ENCODE measurements around the gene COMP. TPM values are rescaled to one million over a fixed set of nuclear protein-coding genes. Genes with fewer than 3 reads are reported as not detected.
"Not testable (repeated sequence)": the region's sequence is repeated elsewhere in the genome, so short reads cannot be mapped to it uniquely, and the experiment has no call there.

The COMP gene
- polyA plus RNA-seq, 10 donors: 0.41 to 22.5 (median 10.9) TPM

- not testable (repeated sequence) for DNase-seq
Observed at GRCh38 chr19:18733762-18734332, 57.3 kb downstream of the COMP start.

GRCh38 chr19:18733196-18733647 lies 57.9 kb downstream of the COMP start:
- DNase-seq: peak in 1 of 3 donors; percentile 76

Other genes with a start within 250 kb of the COMP start
- 100 to 1,000 TPM in 8 of 10 donors, 10 to 100 TPM in 2; 80.2 to 170 (median 117) TPM for gene FKBP8, start 247.7 kb downstream of the COMP start, polyA plus RNA-seq (ENCODE audit: insufficient read length in 10 of 10)
- 10 to 100 TPM; 53.0 to 83.0 (median 63.7) TPM for gene KXD1, start 233.4 kb downstream of the COMP start, polyA plus RNA-seq (ENCODE audit: insufficient read length in 10 of 10)
- gene UBA52, start 219.4 kb downstream of the COMP start, polyA plus RNA-seq (ENCODE audit: insufficient read length in 10 of 10): 1,000 to 10,000 TPM in 9 of 10 donors, 100 to 1,000 TPM in 1; 951 to 1,390 (median 1,097) TPM
- 10 to 100 TPM; 17.4 to 43.2 (median 27.6) TPM for gene REX1BD, start 202.5 kb downstream of the COMP start, polyA plus RNA-seq (ENCODE audit: insufficient read length in 10 of 10)
- 10 to 100 TPM in 6 of 10 donors, 1 to 10 TPM in 4; 3.2 to 29.6 (median 10.3) TPM for gene CRLF1, start 184.5 kb downstream of the COMP start, polyA plus RNA-seq (ENCODE audit: insufficient read length in 10 of 10)
- gene TMEM59L, start 178.4 kb downstream of the COMP start, polyA plus RNA-seq (ENCODE audit: insufficient read length in 10 of 10): 10 to 100 TPM in 5 of 10 donors, 1 to 10 TPM in 5; 3.9 to 16.5 (median 10.0) TPM
- 1 to 10 TPM; 3.1 to 4.7 (median 3.6) TPM for gene KLHL26, start 154.3 kb downstream of the COMP start, polyA plus RNA-seq (ENCODE audit: insufficient read length in 10 of 10)
- gene CRTC1, start 107.6 kb downstream of the COMP start, polyA plus RNA-seq (ENCODE audit: insufficient read length in 10 of 10): 10 to 100 TPM; 10.5 to 14.4 (median 11.5) TPM
- gene UPF1, start 40.7 kb upstream of the COMP start, polyA plus RNA-seq (ENCODE audit: insufficient read length in 10 of 10): 10 to 100 TPM; 27.4 to 43.7 (median 35.2) TPM
- gene CERS1, start 104.9 kb upstream of the COMP start, polyA plus RNA-seq (ENCODE audit: insufficient read length in 10 of 10): 10 to 100 TPM; 26.8 to 36.8 (median 32.0) TPM
- gene COPE, start 128.1 kb upstream of the COMP start, polyA plus RNA-seq (ENCODE audit: insufficient read length in 10 of 10): 100 to 1,000 TPM in 1 of 10 donors, 10 to 100 TPM in 9; 60.4 to 102 (median 78.4) TPM
- 10 to 100 TPM; 27.4 to 45.6 (median 35.3) TPM for gene DDX49, start 128.4 kb upstream of the COMP start, polyA plus RNA-seq (ENCODE audit: insufficient read length in 10 of 10)
- gene HOMER3, start 149.9 kb upstream of the COMP start, polyA plus RNA-seq (ENCODE audit: insufficient read length in 10 of 10): 10 to 100 TPM; 56.0 to 77.6 (median 63.5) TPM
- 10 to 100 TPM; 45.5 to 96.1 (median 58.4) TPM for gene SUGP2, start 242.2 kb upstream of the COMP start, polyA plus RNA-seq (ENCODE audit: insufficient read length in 10 of 10)
- gene ARMC6, start 242.3 kb upstream of the COMP start, polyA plus RNA-seq (ENCODE audit: insufficient read length in 10 of 10): 10 to 100 TPM; 20.5 to 33.1 (median 29.5) TPM

Measured in muscle of back (tissue), 11 donors.